ENCODE data around the gene FIS1. TPM values are rescaled to one million over a fixed set of nuclear protein-coding genes. Genes with fewer than 3 reads are reported as not detected.

Gene FIS1
- total RNA-seq, 4 donors from 2014 or later, result 227 to 315 (median 248) TPM

DNA sequence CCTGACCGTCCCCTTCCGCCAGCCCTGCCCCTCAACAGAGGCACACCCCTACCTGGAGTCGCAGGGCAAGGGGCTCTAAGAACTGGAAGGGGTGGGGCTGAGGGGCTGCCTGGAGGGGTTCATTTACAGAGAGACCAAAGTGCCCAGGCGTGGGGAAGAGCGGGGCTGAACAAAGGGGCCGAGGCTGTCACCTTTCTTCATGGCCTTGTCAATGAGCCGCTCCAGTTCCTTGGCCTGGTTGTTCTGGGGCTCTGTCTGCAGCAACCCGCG lies 5.0 kb downstream of the FIS1 start:
- no peak for TF ChIP-seq POLR2AphosphoS5 (IDR thresholded peaks at IDR 0.05)
- TF ChIP-seq EP300 (IDR thresholded peaks at IDR 0.05), result no peak
- H3K27ac ChIP-seq, result peak overlapping the region in 3 of 4 donors; percentile 79 to 84 (median 81)
- H3K4me3 ChIP-seq, result no peak overlapping the region
- ATAC-seq, result no peak
- H3K9me3 ChIP-seq, result no peaks in the 10 kb centered on the region
- no peaks in the 10 kb centered on the region for H3K27me3 ChIP-seq
- peaks cover 0 to 70% of the 10 kb centered on the region in 2 donors for H3K36me3 ChIP-seq
- 60 to 100% methylated on average over 2 of the region's 9 CpGs for WGBS, 2 donors (ENCODE audit: low coverage in 1 of 2)
- peaks cover 0 to 83% (median 24%) of the 10 kb centered on the region in 3 donors for H3K4me1 ChIP-seq

DNA sequence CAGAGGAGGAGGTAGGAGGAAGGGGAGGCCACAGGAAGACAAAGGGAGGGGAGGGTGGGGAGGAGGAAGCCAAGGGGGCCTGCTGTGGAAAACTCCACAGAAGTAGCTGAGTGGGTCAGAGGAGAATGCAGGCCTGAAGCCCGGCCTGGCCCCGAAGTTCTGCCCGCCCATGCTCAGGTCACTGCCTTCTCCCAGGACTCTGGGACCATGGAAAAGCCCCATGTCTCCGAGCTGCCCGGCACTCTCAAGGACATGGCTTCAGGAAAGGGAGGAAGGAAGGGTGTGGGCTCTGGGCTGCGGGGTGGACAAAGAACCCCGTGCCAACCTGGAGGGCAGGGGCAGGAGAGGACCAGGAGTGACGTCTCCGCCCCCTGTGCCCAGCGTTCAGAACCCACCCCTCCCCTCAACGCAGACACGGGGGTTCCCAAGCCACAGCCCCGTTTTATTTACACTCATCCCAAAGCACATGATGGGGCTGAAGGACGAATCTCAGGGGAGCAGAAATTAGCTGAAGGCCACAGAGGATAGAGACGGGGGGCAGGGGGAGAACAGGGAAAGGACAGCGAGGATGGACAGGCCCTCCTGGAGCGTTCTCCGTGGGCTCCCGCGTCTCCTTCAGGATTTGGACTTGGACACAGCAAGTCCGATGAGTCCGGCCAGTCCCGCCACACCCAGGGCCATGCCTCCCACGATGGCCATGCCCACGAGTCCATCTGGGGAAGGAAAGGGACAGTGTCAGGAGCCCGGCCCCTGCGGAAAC lies 5.5 kb downstream of the FIS1 start:
- Histone ChIP-seq H3K27ac (peak overlapping the region in 3 of 4 donors; percentile 79 to 84 (median 81)), H3K4me1 (peaks cover 0 to 83% (median 24%) of the 10 kb centered on the region in 3 donors), H3K36me3 (peaks cover 0 to 70% of the 10 kb centered on the region in 2 donors), H3K27me3 (no peaks in the 10 kb centered on the region), H3K9me3 (no peaks in the 10 kb centered on the region), H3K4me3 (no peak overlapping the region)
- ATAC-seq, result peak; percentile 12
- TF ChIP-seq POLR2AphosphoS5 (IDR thresholded peaks at IDR 0.05) (no peak), POLR2A (IDR thresholded peaks at IDR 0.05) (no peak), EP300 (IDR thresholded peaks at IDR 0.05) (no peak)
- TF ChIP-seq, protein P1, sequence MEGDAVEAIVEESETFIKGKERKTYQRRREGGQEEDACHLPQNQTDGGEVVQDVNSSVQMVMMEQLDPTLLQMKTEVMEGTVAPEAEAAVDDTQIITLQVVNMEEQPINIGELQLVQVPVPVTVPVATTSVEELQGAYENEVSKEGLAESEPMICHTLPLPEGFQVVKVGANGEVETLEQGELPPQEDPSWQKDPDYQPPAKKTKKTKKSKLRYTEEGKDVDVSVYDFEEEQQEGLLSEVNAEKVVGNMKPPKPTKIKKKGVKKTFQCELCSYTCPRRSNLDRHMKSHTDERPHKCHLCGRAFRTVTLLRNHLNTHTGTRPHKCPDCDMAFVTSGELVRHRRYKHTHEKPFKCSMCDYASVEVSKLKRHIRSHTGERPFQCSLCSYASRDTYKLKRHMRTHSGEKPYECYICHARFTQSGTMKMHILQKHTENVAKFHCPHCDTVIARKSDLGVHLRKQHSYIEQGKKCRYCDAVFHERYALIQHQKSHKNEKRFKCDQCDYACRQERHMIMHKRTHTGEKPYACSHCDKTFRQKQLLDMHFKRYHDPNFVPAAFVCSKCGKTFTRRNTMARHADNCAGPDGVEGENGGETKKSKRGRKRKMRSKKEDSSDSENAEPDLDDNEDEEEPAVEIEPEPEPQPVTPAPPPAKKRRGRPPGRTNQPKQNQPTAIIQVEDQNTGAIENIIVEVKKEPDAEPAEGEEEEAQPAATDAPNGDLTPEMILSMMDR (IDR thresholded peaks at IDR 0.05), result no peak
- WGBS, 2 donors (ENCODE audit: low coverage in 1 of 2), result 77 to 82% methylated on average over 3 to 7 of the region's 27 CpGs

DNA sequence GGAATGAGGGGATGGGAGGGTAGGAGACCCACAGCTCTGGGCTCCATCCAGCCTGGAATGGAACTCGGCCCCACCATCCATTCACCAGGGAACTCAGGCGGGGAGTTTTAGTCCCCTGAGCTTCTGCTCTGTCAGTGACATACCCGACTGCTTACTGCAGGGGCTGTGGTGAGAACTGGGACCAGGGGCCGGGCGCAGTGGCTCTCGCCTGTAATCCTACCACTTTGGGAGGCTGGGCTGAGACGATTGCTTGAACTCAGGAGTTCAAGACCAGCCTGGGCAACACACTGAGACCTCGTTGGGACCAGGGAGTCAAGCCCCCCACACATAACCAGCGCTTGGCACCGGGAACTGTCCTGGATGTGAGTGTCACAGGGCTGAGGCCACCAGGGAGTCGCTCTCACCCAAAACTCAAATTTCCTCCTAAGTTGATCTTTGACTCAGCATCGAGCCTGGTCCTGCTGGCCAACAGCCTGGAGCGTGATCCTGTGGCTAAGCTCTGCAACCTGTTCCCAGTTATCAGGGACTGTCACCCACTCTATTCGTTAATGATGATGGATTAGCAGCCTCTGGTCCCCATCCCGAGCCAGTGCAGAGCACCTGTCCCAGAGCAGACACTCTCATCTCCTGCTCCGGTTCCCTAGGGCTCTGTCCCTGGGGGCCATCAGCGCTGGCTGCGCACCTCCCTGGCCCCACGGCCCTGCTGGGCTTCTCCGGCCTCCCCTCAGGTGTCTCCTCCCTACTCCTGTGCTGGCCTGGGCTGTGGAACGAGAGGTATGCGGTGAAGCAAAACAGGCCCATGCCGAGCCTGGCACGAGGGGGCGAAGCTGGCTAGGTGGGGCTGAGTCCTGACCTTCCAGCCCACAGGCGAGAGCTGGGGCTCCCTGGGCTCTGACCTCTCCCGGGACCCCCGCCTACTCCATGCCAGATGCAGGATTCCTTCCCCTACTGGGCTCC lies 6.4 kb downstream of the FIS1 start:
- no peak for ATAC-seq
- Histone ChIP-seq H3K27me3 (no peaks in the 10 kb centered on the region), H3K4me3 (no peak overlapping the region), H3K9me3 (no peaks in the 10 kb centered on the region), H3K36me3 (peaks cover 0 to 70% of the 10 kb centered on the region in 2 donors), H3K27ac (peak overlapping the region; percentile 10 to 84 (median 80)), H3K4me1 (peaks cover 0 to 76% (median 22%) of the 10 kb centered on the region in 3 donors)
- TF ChIP-seq EP300 (IDR thresholded peaks at IDR 0.05), result no peak
- no peak for TF ChIP-seq POLR2AphosphoS5 (IDR thresholded peaks at IDR 0.05)
- TF ChIP-seq, protein P1 (IDR thresholded peaks at IDR 0.05), result no peak
- no peak for TF ChIP-seq POLR2A (IDR thresholded peaks at IDR 0.05)
- 43 to 49% methylated on average over 2 to 9 of the region's 28 CpGs for WGBS, 2 donors (ENCODE audit: low coverage in 1 of 2)

DNA sequence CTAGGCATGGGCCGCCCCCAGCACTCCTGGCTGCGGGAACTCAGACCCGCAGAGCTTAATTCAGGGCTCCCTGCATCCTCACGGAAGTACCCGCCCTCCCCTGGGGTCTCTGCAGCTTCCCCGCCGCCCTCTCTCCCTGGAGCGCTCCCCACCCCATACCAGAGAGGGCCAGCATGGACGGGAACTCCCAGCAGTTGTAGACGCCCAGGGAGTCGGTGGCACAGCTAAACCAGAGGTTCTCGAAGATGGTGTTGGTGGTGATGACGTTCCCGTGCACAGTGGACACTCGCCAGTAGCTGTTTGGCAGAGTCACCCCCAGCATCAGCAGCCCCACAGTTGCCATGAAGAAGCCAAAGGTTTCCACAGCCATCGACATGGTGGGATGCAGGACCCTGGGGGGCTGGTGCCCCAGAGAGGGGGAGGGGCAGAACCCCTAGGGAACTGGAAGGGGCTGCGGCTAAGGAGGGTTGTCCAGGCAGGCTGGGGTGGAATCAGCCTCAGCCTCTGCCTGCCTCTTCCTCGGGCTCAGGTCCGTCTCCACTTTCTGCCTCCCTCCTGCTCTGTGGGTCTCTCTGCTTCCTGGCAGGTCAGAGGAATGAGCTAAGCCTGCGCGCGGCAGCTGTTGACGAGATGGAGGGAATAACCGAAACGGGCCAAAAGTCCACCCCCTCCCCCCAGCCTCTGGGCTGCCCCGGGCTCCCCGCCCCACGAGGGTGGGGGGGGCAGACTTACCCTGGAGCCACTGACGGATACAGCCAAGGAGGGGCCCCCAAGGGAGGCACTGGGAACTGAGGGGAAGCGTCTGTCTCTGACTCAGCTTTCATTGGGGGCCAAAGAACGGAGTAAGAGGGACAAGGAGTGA lies 7.4 kb downstream of the FIS1 start, which contains the start of gene CLDN15:
Gene CLDN15 (minus strand): TSS at position 597 of the 862 bp plus-strand sequence. CDS start 221 bp downstream, at position 376.
- WGBS, 2 donors (ENCODE audit: low coverage in 1 of 2), result 14 to 65% methylated on average over 2 of the region's 31 CpGs
- H3K4me3 ChIP-seq, result peak within 1 kb of the TSS in 1 of 2 donors; percentile 40
- H3K36me3 ChIP-seq, result peaks cover 0 to 61% of the 10 kb centered on the region in 2 donors
- peak; percentile 79 for ATAC-seq
- peaks cover 3% of the 10 kb centered on the region for H3K27me3 ChIP-seq
- peaks cover 0 to 70% (median 17%) of the 10 kb centered on the region in 3 donors for H3K4me1 ChIP-seq
- TF ChIP-seq POLR2A (IDR thresholded peaks at IDR 0.05) (no peak), POLR2AphosphoS5 (IDR thresholded peaks at IDR 0.05) (peak; percentile 49), EP300 (IDR thresholded peaks at IDR 0.05) (no peak)
- TF ChIP-seq, protein P1 (IDR thresholded peaks at IDR 0.05), result no peak
- H3K9me3 ChIP-seq, result no peaks in the 10 kb centered on the region
- H3K27ac ChIP-seq, result peak within 1 kb of the TSS; percentile 10 to 84 (median 80)
